Thymus (tissue), 11 donors: ENCODE results near the gene ANKRD11. TPM values are rescaled to one million over a fixed set of nuclear protein-coding genes. Genes with fewer than 3 reads are reported as not detected.
"Not testable (repeated sequence)": the region's sequence is repeated elsewhere in the genome, so short reads cannot be mapped to it uniquely, and the experiment has no call there.

Experiments used
- DNase-seq, 9 donors: peaks; one replicate each; pipeline ENCODE4 v3.0.0-alpha.2; 2013; ENCODE audit warnings: low spot score in 9 of 9, low read depth in 6 of 9, missing footprints in 1 of 9
- H3K27ac ChIP-seq, 2 donors: one replicate each; pipeline ENCODE4 v1.5.1; 2013; ENCODE audit warnings: control low read depth in 1 of 2, low read depth in 1 of 2, low read length in 1 of 2, mild to moderate bottlenecking in 1 of 2, moderate library complexity in 1 of 2
- H3K27me3 ChIP-seq, 2 donors: one replicate each; pipeline ENCODE4 v1.5.1; 2013; ENCODE audit warnings: low read length in 1 of 2; ENCODE audit not compliant: control insufficient read depth in 2 of 2, insufficient read depth in 1 of 2
- H3K36me3 ChIP-seq, 2 donors: one replicate each; pipeline ENCODE4 v1.5.1; 2013; ENCODE audit warnings: low read length in 1 of 2, mild to moderate bottlenecking in 1 of 2, moderate library complexity in 1 of 2; ENCODE audit not compliant: control insufficient read depth in 2 of 2, insufficient read depth in 2 of 2
- H3K4me1 ChIP-seq, 2 donors: one replicate each; pipeline ENCODE4 v1.5.1; 2013; ENCODE audit warnings: low read length in 2 of 2; ENCODE audit not compliant: control insufficient read depth in 2 of 2, insufficient read depth in 2 of 2
- H3K4me3 ChIP-seq, 2 donors: one replicate each; pipeline ENCODE4 v1.5.1; 2013; ENCODE audit warnings: low read length in 2 of 2, control low read depth in 1 of 2, mild to moderate bottlenecking in 1 of 2
- H3K9me3 ChIP-seq, 2 donors: one replicate each; pipeline ENCODE4 v1.5.1; 2013; ENCODE audit warnings: low read length in 1 of 2, mild to moderate bottlenecking in 1 of 2; ENCODE audit not compliant: control insufficient read depth in 2 of 2, insufficient read depth in 1 of 2
- WGBS: extraction: QIAGEN DNeasy Blood & Tissue Kit; methylation state at CpG from one replicate; pipeline ENCODE4 v1.1.7; 2013; 5-methylcytosine and 5-hydroxymethylcytosine counted together
- polyA plus RNA-seq: library from polyadenylated mRNA; stranded (reverse); fragments of 200-250 nt; gene quantifications from one replicate; pipeline ENCODE4 v1.2.3, GENCODE V29; 2013
- total RNA-seq: library from RNA; stranded (reverse); fragments of 120-200 nt; gene quantifications from one replicate; pipeline ENCODE4 v1.2.4, GENCODE V29; 2013
- donor health status: healthy.

The ANKRD11 gene
- total and polyA plus RNA-seq, 2 donors, result 24.8 to 79.5 TPM

GRCh38 chr16:89437251-89437987 is 52.9 kb downstream of the ANKRD11 start:
- H3K27ac ChIP-seq, result no peak overlapping the region
- H3K9me3 ChIP-seq, result peaks cover 0 to 2% of the 10 kb centered on the region in 2 donors
- no peaks in the 10 kb centered on the region for H3K27me3 ChIP-seq
- no peak overlapping the region for H3K4me3 ChIP-seq
- 95% methylated on average over 8 of the region's 8 CpGs for WGBS
- peaks cover 44 to 88% of the 10 kb centered on the region in 2 donors for H3K4me1 ChIP-seq
- DNase-seq, result no peak
- peaks cover 0 to 13% of the 10 kb centered on the region in 2 donors for H3K36me3 ChIP-seq

DNA sequence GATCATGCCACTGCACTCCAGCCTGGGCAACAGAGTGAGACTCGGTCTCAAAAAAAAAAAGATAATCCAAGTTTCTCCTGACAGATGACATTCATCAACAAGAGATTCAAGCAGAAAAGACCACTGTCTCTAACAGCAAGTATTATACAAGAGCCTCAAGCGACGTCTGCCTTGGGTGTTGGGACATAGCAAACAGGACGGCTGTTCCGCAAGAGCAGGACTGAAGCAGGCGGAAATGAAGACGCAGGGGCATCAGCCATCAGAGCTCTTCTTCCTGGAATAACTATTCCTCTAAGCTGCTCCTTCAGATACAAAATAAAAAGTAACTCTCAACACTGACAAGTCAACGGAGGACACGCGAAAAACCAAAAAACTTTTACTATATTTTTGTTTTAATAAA is 54.0 kb downstream of the ANKRD11 start:
- 93% methylated on average over 10 of the region's 10 CpGs for WGBS
- no peaks in the 10 kb centered on the region for H3K27me3 ChIP-seq
- no peak for DNase-seq
- no peak overlapping the region for H3K4me3 ChIP-seq
- peaks cover 0 to 2% of the 10 kb centered on the region in 2 donors for H3K9me3 ChIP-seq
- H3K36me3 ChIP-seq, result peaks cover under 1 to 13% of the 10 kb centered on the region in 2 donors
- H3K4me1 ChIP-seq, result peaks cover 36 to 88% of the 10 kb centered on the region in 2 donors
- H3K27ac ChIP-seq, result no peak overlapping the region

DNA sequence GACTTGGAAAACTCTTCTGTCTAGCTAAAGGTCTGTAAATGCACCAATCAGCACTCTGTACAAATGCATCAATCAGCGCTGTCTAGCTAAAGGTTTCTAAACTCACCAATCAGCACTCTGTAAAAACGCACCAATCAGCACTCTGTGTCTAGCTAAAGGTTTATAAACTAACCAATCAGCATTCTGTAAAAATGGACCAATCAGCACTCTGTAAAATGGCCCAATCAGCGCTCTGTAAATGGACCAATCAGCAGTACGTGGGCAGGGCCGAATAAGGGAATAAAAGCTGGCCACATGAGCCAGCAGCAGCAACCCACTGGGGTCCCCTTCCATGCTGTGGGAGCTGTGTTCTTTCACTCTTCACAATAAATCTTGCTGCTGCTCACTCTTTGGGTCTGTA is 55.3 kb downstream of the ANKRD11 start:
- 94% methylated on average over 5 of the region's 5 CpGs for WGBS
- not testable (repeated sequence) for H3K27me3 ChIP-seq, H3K9me3 ChIP-seq, DNase-seq, H3K27ac ChIP-seq, H3K4me3 ChIP-seq
- Histone ChIP-seq H3K36me3 (peaks cover 6 to 20% of the 10 kb centered on the region in 2 donors), H3K4me1 (peaks cover 29 to 79% of the 10 kb centered on the region in 2 donors)

DNA sequence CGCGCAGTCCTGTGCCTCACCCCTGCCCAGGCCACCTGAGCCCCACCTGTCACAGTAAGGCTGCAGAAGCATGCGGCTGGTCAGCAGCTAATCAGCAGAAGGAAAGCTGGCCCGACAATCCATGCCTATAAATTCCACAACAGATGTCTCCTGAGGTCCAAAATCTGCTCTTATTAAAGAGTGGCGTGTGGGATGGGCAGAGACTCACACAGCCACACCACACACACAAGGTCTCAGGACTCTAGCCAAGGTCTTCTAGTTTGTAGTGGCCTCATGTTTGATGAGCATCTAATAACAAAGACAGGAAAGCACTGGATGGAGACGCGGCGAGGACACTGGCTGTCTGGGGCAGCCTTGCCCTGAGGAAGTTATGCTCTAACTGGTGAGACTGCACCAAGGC is 55.9 kb downstream of the ANKRD11 start:
- H3K27me3 ChIP-seq, result no peaks in the 10 kb centered on the region
- peaks cover 24 to 74% of the 10 kb centered on the region in 2 donors for H3K4me1 ChIP-seq
- peaks cover 6 to 18% of the 10 kb centered on the region in 2 donors for H3K36me3 ChIP-seq
- no peak overlapping the region for H3K27ac ChIP-seq
- DNase-seq, result no peak
- 98% methylated on average over 8 of the region's 8 CpGs for WGBS
- peaks cover 0 to 2% of the 10 kb centered on the region in 2 donors for H3K9me3 ChIP-seq
- H3K4me3 ChIP-seq, result no peak overlapping the region

- H3K9me3 ChIP-seq, H3K27me3 ChIP-seq, DNase-seq, H3K4me3 ChIP-seq: not testable (repeated sequence)
- peaks cover 23 to 69% of the 10 kb centered on the region in 2 donors for H3K4me1 ChIP-seq
- WGBS, result 94% methylated on average over 22 of the region's 22 CpGs
- peaks cover 6 to 18% of the 10 kb centered on the region in 2 donors for H3K36me3 ChIP-seq
- H3K27ac ChIP-seq, result peak overlapping the region in 1 of 2 donors; percentile 15
Observed at GRCh38 chr16:89433363-89433984, 56.9 kb downstream of the ANKRD11 start.

DNA sequence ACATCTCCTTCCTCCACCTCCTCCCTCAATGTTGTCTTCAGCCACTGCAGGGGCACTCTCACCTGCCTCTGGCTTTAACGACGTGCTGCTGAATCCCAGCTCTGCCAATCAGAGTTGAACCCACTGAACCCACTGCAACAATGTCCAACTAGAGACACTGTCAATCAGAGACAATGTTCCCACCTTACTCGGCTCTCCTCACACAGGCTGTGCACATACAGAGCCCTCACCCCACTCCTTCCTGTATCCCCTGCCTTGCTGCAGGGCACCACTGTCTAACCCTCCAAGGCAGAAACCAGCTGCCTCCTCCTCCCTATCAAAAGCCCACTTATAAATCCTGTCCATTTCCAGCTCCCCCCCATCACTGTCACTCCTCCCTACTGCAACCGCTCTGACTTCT is 58.7 kb downstream of the ANKRD11 start:
- Histone ChIP-seq H3K4me1 (peaks cover 20 to 54% of the 10 kb centered on the region in 2 donors), H3K4me3 (no peak overlapping the region), H3K27me3 (no peaks in the 10 kb centered on the region), H3K27ac (no peak overlapping the region), H3K9me3 (peaks cover 0 to 2% of the 10 kb centered on the region in 2 donors), H3K36me3 (peaks cover 8 to 12% of the 10 kb centered on the region in 2 donors)
- DNase-seq, result no peak
- WGBS, result 73% methylated on average over 4 of the region's 4 CpGs

GRCh38 chr16:89431158-89431584 is 59.2 kb downstream of the ANKRD11 start:
- Histone ChIP-seq H3K4me1 (peaks cover 17 to 53% of the 10 kb centered on the region in 2 donors), H3K4me3 (no peak overlapping the region), H3K27me3 (no peaks in the 10 kb centered on the region), H3K36me3 (peaks cover 12 to 16% of the 10 kb centered on the region in 2 donors), H3K9me3 (peaks cover 0 to 2% of the 10 kb centered on the region in 2 donors), H3K27ac (no peak overlapping the region)
- no peak for DNase-seq
- WGBS, result 97% methylated on average over 12 of the region's 12 CpGs

GRCh38 chr16:89430436-89431157 is 59.8 kb downstream of the ANKRD11 start:
- Histone ChIP-seq H3K4me3 (no peak overlapping the region), H3K9me3 (peaks cover 0 to 1% of the 10 kb centered on the region in 2 donors), H3K27me3 (no peaks in the 10 kb centered on the region), H3K36me3 (peaks cover 14 to 19% of the 10 kb centered on the region in 2 donors), H3K27ac (no peak overlapping the region), H3K4me1 (peaks cover 16 to 52% of the 10 kb centered on the region in 2 donors)
- DNase-seq, result no peak
- WGBS, result 98% methylated on average over 19 of the region's 19 CpGs

DNA sequence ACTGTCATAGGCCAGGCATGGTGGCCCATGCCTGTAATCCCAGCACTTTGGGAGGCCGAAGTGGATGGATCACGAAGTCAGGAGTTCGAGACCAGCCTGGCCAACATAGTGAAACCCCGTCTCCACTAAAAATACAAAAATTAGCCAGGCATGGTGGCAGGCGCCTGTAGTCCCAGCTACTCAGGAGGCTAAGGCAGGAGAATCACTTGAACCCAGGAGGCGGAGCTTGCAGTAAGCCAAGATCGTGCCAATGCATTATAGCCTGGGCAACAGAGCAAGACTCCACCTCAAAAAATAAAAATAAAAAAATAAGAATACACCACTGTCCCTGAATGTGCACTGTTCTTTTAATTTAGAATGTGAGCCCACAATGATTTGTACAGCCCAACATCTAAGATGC is 61.8 kb downstream of the ANKRD11 start:
- Histone ChIP-seq H3K36me3 (peaks cover 14 to 31% of the 10 kb centered on the region in 2 donors), H3K4me1 (peaks cover 10 to 47% of the 10 kb centered on the region in 2 donors)
- DNase-seq, H3K9me3 ChIP-seq, H3K27ac ChIP-seq, H3K27me3 ChIP-seq, H3K4me3 ChIP-seq: not testable (repeated sequence)
- WGBS, result 96% methylated on average over 7 of the region's 7 CpGs
